ENCODE measurements around the gene P2RY12. TPM values are rescaled to one million over a fixed set of nuclear protein-coding genes. Genes with fewer than 3 reads are reported as not detected.

P2RY12 gene
- total and polyA plus RNA-seq, 2 of the 4 experiments (the other 2 are of a cell fraction): not detected

GRCh38 chr3:151387432-151387831 lies 2.9 kb upstream of the P2RY12 start:
- POLR2A ChIA-PET (ENCODE audit: unreplicated experiment): no interaction called here

More at GRCh38 chr3:151387432-151387831, 2.9 kb upstream of the P2RY12 start:
- no peak overlapping the region for H3K23ac ChIP-seq (ENCODE audit: low read depth, low read length)
- no peak overlapping the region for H3K27ac ChIP-seq (ENCODE audit: insufficient read depth, low read length)
- BruUV-seq (replicated peaks): no TSS peak
- H3K27me3 ChIP-seq (ENCODE audit: control insufficient read depth, insufficient read depth, low read length): no peaks in the 10 kb centered on the region
- in situ Hi-C loops (cut with MboI; ENCODE audit: low sequenced_read_pairs) (no loop called here), dilution Hi-C loops (cut with HindIII; ENCODE audit: low sequenced_read_pairs, unreplicated experiment) (no loop called here), intact Hi-C loops (cut with micrococcal nuclease) (no loop called here)
- ATAC-seq (ENCODE audit: low read depth): no peak
- H2AK5ac ChIP-seq (ENCODE audit: low read depth, low read length): no peak overlapping the region
- no peak for TF ChIP-seq SMC3 (IDR thresholded peaks at IDR 0.05; ENCODE audit: low read depth, low read length)
- TF ChIP-seq RFX5 (IDR thresholded peaks at IDR 0.05; ENCODE audit: low read depth, low read length): no peak
- TF ChIP-seq NFE2L2 (IDR thresholded peaks at IDR 0.05; ENCODE audit: low read depth, low read length): no peak
- no peak for TF ChIP-seq FOS (IDR thresholded peaks at IDR 0.05; ENCODE audit: low read depth, low read length)
- no peak for TF ChIP-seq POLR2A (IDR thresholded peaks at IDR 0.05; ENCODE audit: low read depth, low read length)
- TF ChIP-seq BHLHE40 (IDR thresholded peaks at IDR 0.05; ENCODE audit: low read depth, low read length): no peak
- no peak for TF ChIP-seq USF2 (IDR thresholded peaks at IDR 0.05; ENCODE audit: low read depth, low read length)
- no peak for TF ChIP-seq CHD1 (IDR thresholded peaks at IDR 0.05; ENCODE audit: low read depth, low read length)
- TF ChIP-seq MAZ (IDR thresholded peaks at IDR 0.05; ENCODE audit: borderline replicate concordance, low read depth, low read length): no peak
- TF ChIP-seq MXI1 (IDR thresholded peaks at IDR 0.05; ENCODE audit: borderline replicate concordance, low read depth, low read length): no peak
- no peak for TF ChIP-seq CTCF (conservative IDR thresholded peaks at IDR 0.05; ENCODE audit: low read depth, low read length)
- no peak for TF ChIP-seq RAD21 (IDR thresholded peaks at IDR 0.05; ENCODE audit: low read length)
- TF ChIP-seq CEBPB (IDR thresholded peaks at IDR 0.05; ENCODE audit: low read depth, low read length): no peak
- no peak for TF ChIP-seq RCOR1 (IDR thresholded peaks at IDR 0.05; ENCODE audit: insufficient replicate concordance, low read length)
- no peak overlapping the region for H3K4ac ChIP-seq (ENCODE audit: low read depth, low read length)
- H3K9me1 ChIP-seq (ENCODE audit: insufficient read depth, low read length): no peaks in the 10 kb centered on the region
- H3K56ac ChIP-seq (ENCODE audit: extremely low read depth, insufficient read depth, low read length): no peak overlapping the region
- H4K91ac ChIP-seq (ENCODE audit: insufficient read depth, low read depth, low read length): no peak overlapping the region
- peak overlapping the region; percentile 14 for H2AFZ ChIP-seq (replicated peaks; ENCODE audit: low read length, poor library complexity)
- H4K20me1 ChIP-seq (ENCODE audit: insufficient read depth, low read length): no peaks in the 10 kb centered on the region
- no peak overlapping the region for H2AK9ac ChIP-seq (replicated peaks; ENCODE audit: low read depth, low read length, poor library complexity)
- H4K8ac ChIP-seq (ENCODE audit: low read depth in 2 of 2, low read length in 2 of 2): no peak overlapping the region
- no peaks in the 10 kb centered on the region for H3K79me1 ChIP-seq (ENCODE audit: low read depth in 1 of 2, low read length in 2 of 2)
- no peak overlapping the region for H2BK15ac ChIP-seq (ENCODE audit: low read depth, low read length)
- no peak overlapping the region for H3K14ac ChIP-seq (replicated peaks; ENCODE audit: low read depth, low read length)
- no peak overlapping the region for H3K18ac ChIP-seq (ENCODE audit: low read depth, low read length)
- CTCF ChIA-PET: interaction anchor here (0.6 to 1.1 kb wide), 2 partner anchors 18 to 52 kb away, joined by 3 read pairs; no protein-coding TSS in a partner anchor
- no peak overlapping the region for H4K5ac ChIP-seq (ENCODE audit: low read depth, low read length)
- no peaks in the 10 kb centered on the region for H3K9me3 ChIP-seq (ENCODE audit: control insufficient read depth, insufficient read depth, low read length)
- H3K36me3 ChIP-seq (ENCODE audit: control insufficient read depth, insufficient read depth, low read length): no peaks in the 10 kb centered on the region
- H2BK120ac ChIP-seq (ENCODE audit: low read depth, low read length): no peak overlapping the region
- H3K4me1 ChIP-seq (ENCODE audit: control insufficient read depth, insufficient read depth, low read length): no peaks in the 10 kb centered on the region
- no peak overlapping the region for H3K4me2 ChIP-seq (ENCODE audit: low read depth, low read length)
- DNase-seq: no peak
- 67% methylated on average over 1 of the region's 5 CpGs; no CpG with 5 or more reads in 1 of the 2 experiments for WGBS, 2 experiments (ENCODE audit: extremely low coverage in 2 of 2, insufficient read length in 1 of 2)
- no peak overlapping the region for H2BK5ac ChIP-seq (ENCODE audit: low read depth, low read length, poor library complexity, severe bottlenecking)
- no peak overlapping the region for H3K9ac ChIP-seq (ENCODE audit: low read depth, low read length)
- H3K4me3 ChIP-seq (ENCODE audit: insufficient read depth, low read depth, low read length): no peak overlapping the region
- no peak overlapping the region for H2BK20ac ChIP-seq (ENCODE audit: low read depth, low read length)
